HEK293T (cell line): Measurements from ENCODE around the gene GATA6.

Source experiments
- CTCF ChIA-PET: fragments of 350-600 bp; formaldehyde crosslinking; extraction: SDS; loops from one replicate; lab custom pipeline; 2021; ENCODE audit warnings: antibody characterized with exemption, inconsistent platforms; lab: Yijun Ruan, JAX
- POLR2A ChIA-PET: fragments of 350-600 bp; formaldehyde crosslinking; extraction: SDS; loops from one replicate; lab custom pipeline; 2020; ENCODE audit warnings: antibody characterized with exemption, inconsistent platforms; lab: Yijun Ruan, JAX
- DNase-seq: peaks from one replicate; pipeline ENCODE4 v3.0.0; 2012; ENCODE audit warnings: mixed read lengths; ENCODE audit errors: extremely low spot score
- ARNT ChIP-seq: fragments of 450-650 bp; IDR thresholded peaks from 2 replicates; pipeline ENCODE4 v1.6.1; 2017; ENCODE audit warnings: mild to moderate bottlenecking
- BHLHE40 ChIP-seq: fragments of 450-650 bp; IDR thresholded peaks from 2 replicates; pipeline ENCODE4 v1.6.1; 2016; ENCODE audit warnings: mild to moderate bottlenecking, moderate library complexity, borderline replicate concordance
- CTBP1 ChIP-seq: fragments of 450-650 bp; IDR thresholded peaks from 2 replicates; pipeline ENCODE4 v1.6.1; 2016; ENCODE audit warnings: borderline replicate concordance
- ELF4 ChIP-seq: fragments of 450-650 bp; IDR thresholded peaks from 2 replicates; pipeline ENCODE4 v1.6.1; 2017; ENCODE audit warnings: antibody characterized with exemption
- FOXA1 ChIP-seq: fragments of 450-650 bp; IDR thresholded peaks from 2 replicates; pipeline ENCODE4 v1.6.1; 2016; ENCODE audit warnings: mild to moderate bottlenecking
- FOXK2 ChIP-seq: fragments of 450-650 bp; IDR thresholded peaks from 2 replicates; pipeline ENCODE4 v1.6.1; 2016; ENCODE audit warnings: mild to moderate bottlenecking
- FOXM1 ChIP-seq: fragments of 450-650 bp; IDR thresholded peaks from 2 replicates; pipeline ENCODE4 v1.6.1; 2017; ENCODE audit warnings: mild to moderate bottlenecking, borderline replicate concordance
- HDGF ChIP-seq: fragments of 450-650 bp; IDR thresholded peaks from 2 replicates; pipeline ENCODE4 v1.6.1; 2017; ENCODE audit warnings: antibody characterized with exemption, borderline replicate concordance
- L3MBTL2 ChIP-seq: fragments of 450-650 bp; conservative IDR thresholded peaks from 2 replicates; pipeline ENCODE4 v1.6.1; 2016; ENCODE audit warnings: mild to moderate bottlenecking
- LEF1 ChIP-seq: fragments of 450-650 bp; IDR thresholded peaks from 2 replicates; pipeline ENCODE4 v1.6.1; 2017; ENCODE audit warnings: mild to moderate bottlenecking, borderline replicate concordance
- NFRKB ChIP-seq: fragments of 450-650 bp; IDR thresholded peaks from 2 replicates; pipeline ENCODE4 v1.6.1; 2016; ENCODE audit warnings: mild to moderate bottlenecking, moderate library complexity
- PKNOX1 ChIP-seq: fragments of 450-650 bp; IDR thresholded peaks from 2 replicates; pipeline ENCODE4 v1.6.1; 2016
- SP1 ChIP-seq: fragments of 450-650 bp; IDR thresholded peaks from 2 replicates; pipeline ENCODE4 v1.6.1; 2017
- SUZ12 ChIP-seq: fragments of 450-650 bp; IDR thresholded peaks from 2 replicates; pipeline ENCODE4 v1.6.1; 2016; ENCODE audit warnings: mild to moderate bottlenecking
- TARDBP ChIP-seq: fragments of 450-650 bp; IDR thresholded peaks from 2 replicates; pipeline ENCODE4 v1.6.1; 2016
- ZNF384 ChIP-seq: fragments of 450-650 bp; IDR thresholded peaks from 2 replicates; pipeline ENCODE4 v1.6.1; 2016

GATA6 gene

GRCh38 chr18:22185771-22186386 lies 16.5 kb downstream of the GATA6 start:
- ChIA-PET CTCF (no interaction called here), POLR2A (no interaction called here)
- TF ChIP-seq TARDBP (no peak), NFRKB (no peak), L3MBTL2 (no peak), FOXA1 (no peak), HDGF (no peak), PKNOX1 (no peak), ARNT (no peak), ELF4 (no peak), SUZ12 (no peak), FOXM1 (no peak), BHLHE40 (no peak), SP1 (no peak), LEF1 (no peak), ZNF384 (no peak), CTBP1 (no peak), FOXK2 (no peak)
- no peak for DNase-seq

GRCh38 chr18:22186484-22186971 lies 17.1 kb downstream of the GATA6 start:
- CTCF ChIA-PET, result no interaction called here
- no peak for DNase-seq
- POLR2A ChIA-PET, result no interaction called here

GRCh38 chr18:22188559-22189267 lies 19.3 kb downstream of the GATA6 start:
- ChIA-PET CTCF (no interaction called here), POLR2A (interaction anchor here (1.2 kb wide), 1 partner anchor 16 kb away, joined by 3 read pairs; no protein-coding TSS in a partner anchor)
- DNase-seq, result no peak

More at GRCh38 chr18:22186484-22186971, 17.1 kb downstream of the GATA6 start:
- no peak for TF ChIP-seq PKNOX1

GRCh38 chr18:22189449-22190166 lies 20.2 kb downstream of the GATA6 start:
- TF ChIP-seq ELF4 (no peak), TARDBP (no peak), FOXA1 (no peak), SP1 (no peak), FOXM1 (no peak), PKNOX1 (no peak), ARNT (no peak), FOXK2 (no peak), CTBP1 (no peak), L3MBTL2 (no peak), NFRKB (no peak), HDGF (no peak), LEF1 (no peak), BHLHE40 (no peak), ZNF384 (no peak), SUZ12 (no peak)
- DNase-seq, result no peak
- ChIA-PET CTCF (no interaction called here), POLR2A (interaction anchor here (0.7 to 1.2 kb wide), 2 partner anchors 16 to 17 kb away, joined by 3 read pairs; no protein-coding TSS in a partner anchor)

More at GRCh38 chr18:22188559-22189267, 19.3 kb downstream of the GATA6 start:
- TF ChIP-seq TARDBP, result no peak
- no peak for TF ChIP-seq FOXK2
- no peak for TF ChIP-seq ELF4
- TF ChIP-seq HDGF, result no peak
- no peak for TF ChIP-seq FOXA1
- no peak for TF ChIP-seq BHLHE40
- no peak for TF ChIP-seq SP1
- no peak for TF ChIP-seq PKNOX1
- TF ChIP-seq CTBP1, result no peak
- no peak for TF ChIP-seq ARNT
- no peak for TF ChIP-seq ZNF384
- no peak for TF ChIP-seq FOXM1
- TF ChIP-seq L3MBTL2, result no peak
- no peak for TF ChIP-seq NFRKB
- no peak for TF ChIP-seq SUZ12

- ChIA-PET POLR2A (no interaction called here), CTCF (no interaction called here)
- TF ChIP-seq BHLHE40, result no peak
- TF ChIP-seq TARDBP, result no peak
- TF ChIP-seq ELF4, result no peak
- no peak for DNase-seq
Observed at GRCh38 chr18:22191346-22191695, 21.9 kb downstream of the GATA6 start.
